Measurements from ENCODE around the gene PPP2R5C. TPM values are rescaled to one million over a fixed set of nuclear protein-coding genes. Genes with fewer than 3 reads are reported as not detected.
A peak's percentile ranks its signal among the peaks of the same experiment; 100 is the strongest.

The PPP2R5C gene
- total RNA-seq, 1 experiment from 2014 or later: 80.3 TPM

- POLR2A ChIA-PET: no interaction called here
- BruUV-seq (replicated peaks): TSS peak; percentile 89
- no peak for DNase-seq (ENCODE audit: low read depth, low spot score)
- Histone ChIP-seq H3K9me3 (ENCODE audit: control insufficient read depth, insufficient read depth, low read depth, low read length) (no peaks in the 10 kb centered on the region), H3K4me3 (ENCODE audit: low read depth in 2 of 2, low read length in 2 of 2) (peak overlapping the region; percentile 64 to 85), H3K4me1 (ENCODE audit: control insufficient read depth, insufficient read depth, low read length) (peaks cover 3% of the 10 kb centered on the region), H3K36me3 (ENCODE audit: control insufficient read depth, insufficient read depth, low read length) (peaks cover 7% of the 10 kb centered on the region; the same call in 1 of the 2 replicates), H3K27me3 (ENCODE audit: control insufficient read depth, insufficient read depth, low read length) (no peaks in the 10 kb centered on the region), H3K27ac (ENCODE audit: low read length) (peak overlapping the region; percentile 92)
- intact Hi-C loops (cut with micrococcal nuclease; ENCODE audit: unreplicated experiment): loop anchor here (10.0 kb wide), 1 partner anchor 244 kb away; no protein-coding TSS in a partner anchor
- ATAC-seq: no peak; the same call in 1 of the 2 replicates
- CTCF ChIA-PET: interaction anchor here (0.6 kb wide), 1 partner anchor 115 kb away, joined by 5 read pairs; no protein-coding TSS in a partner anchor
- in situ Hi-C loops (cut with HindIII; ENCODE audit: low pct_unique_long_range_greater_than_20kb, low sequenced_read_pairs): no loop called here
- no peak for TF ChIP-seq CTCF (IDR thresholded peaks at IDR 0.05)
- no peak for TF ChIP-seq TCF7L2 (IDR thresholded peaks at IDR 0.05; ENCODE audit: low read depth, low read length)
- no peak for TF ChIP-seq SIN3A (IDR thresholded peaks at IDR 0.05; ENCODE audit: borderline replicate concordance, insufficient read depth, low read depth, low read length)
These were observed 187.2 kb downstream of the PPP2R5C start for GRCh38 chr14:101948666-101949216.

GRCh38 chr14:101950100-101950499 is 188.6 kb downstream of the PPP2R5C start:
- intact Hi-C loops (cut with micrococcal nuclease; ENCODE audit: unreplicated experiment): no loop called here
- peaks cover 3% of the 10 kb centered on the region for H3K4me1 ChIP-seq (ENCODE audit: control insufficient read depth, insufficient read depth, low read length)
- TF ChIP-seq SIN3A (IDR thresholded peaks at IDR 0.05; ENCODE audit: borderline replicate concordance, insufficient read depth, low read depth, low read length): no peak
- no peak for TF ChIP-seq CTCF (IDR thresholded peaks at IDR 0.05)
- TF ChIP-seq REST (IDR thresholded peaks at IDR 0.05; ENCODE audit: insufficient read depth in 1 of 2, low read depth in 2 of 2, low read length in 1 of 2): no peak
- no peak for TF ChIP-seq TCF7L2 (IDR thresholded peaks at IDR 0.05; ENCODE audit: low read depth, low read length)
- no peak for TF ChIP-seq POLR2AphosphoS5 (IDR thresholded peaks at IDR 0.05; ENCODE audit: low read depth, low read length)
- BruUV-seq (replicated peaks): no TSS peak
- no peak for ATAC-seq
- H3K27me3 ChIP-seq (ENCODE audit: control insufficient read depth, insufficient read depth, low read length): no peaks in the 10 kb centered on the region
- H3K4me3 ChIP-seq (ENCODE audit: low read depth in 2 of 2, low read length in 2 of 2): no peak overlapping the region
- CTCF ChIA-PET: no interaction called here
- peaks cover 7% of the 10 kb centered on the region; the same call in 1 of the 2 replicates for H3K36me3 ChIP-seq (ENCODE audit: control insufficient read depth, insufficient read depth, low read length)
- no peaks in the 10 kb centered on the region for H3K9me3 ChIP-seq (ENCODE audit: control insufficient read depth, insufficient read depth, low read depth, low read length)
- no peak for DNase-seq (ENCODE audit: low read depth, low spot score)
- POLR2A ChIA-PET: no interaction called here
- no peak overlapping the region for H3K27ac ChIP-seq (ENCODE audit: low read length)
- in situ Hi-C loops (cut with HindIII; ENCODE audit: low pct_unique_long_range_greater_than_20kb, low sequenced_read_pairs): no loop called here
